GM18909 (cell line): ENCODE measurements around the gene CENPF.
"Not testable (repeated sequence)": the region's sequence is repeated elsewhere in the genome, so short reads cannot be mapped to it uniquely, and the experiment has no call there.

Source experiments
- ATAC-seq: cut with Tn5 transposase; IDR thresholded peaks from one replicate; pipeline ENCODE4 v1.9.1; 2021; ENCODE audit warnings: mild to moderate bottlenecking; ENCODE audit not compliant: unreplicated experiment, poor library complexity

The CENPF gene

DNA sequence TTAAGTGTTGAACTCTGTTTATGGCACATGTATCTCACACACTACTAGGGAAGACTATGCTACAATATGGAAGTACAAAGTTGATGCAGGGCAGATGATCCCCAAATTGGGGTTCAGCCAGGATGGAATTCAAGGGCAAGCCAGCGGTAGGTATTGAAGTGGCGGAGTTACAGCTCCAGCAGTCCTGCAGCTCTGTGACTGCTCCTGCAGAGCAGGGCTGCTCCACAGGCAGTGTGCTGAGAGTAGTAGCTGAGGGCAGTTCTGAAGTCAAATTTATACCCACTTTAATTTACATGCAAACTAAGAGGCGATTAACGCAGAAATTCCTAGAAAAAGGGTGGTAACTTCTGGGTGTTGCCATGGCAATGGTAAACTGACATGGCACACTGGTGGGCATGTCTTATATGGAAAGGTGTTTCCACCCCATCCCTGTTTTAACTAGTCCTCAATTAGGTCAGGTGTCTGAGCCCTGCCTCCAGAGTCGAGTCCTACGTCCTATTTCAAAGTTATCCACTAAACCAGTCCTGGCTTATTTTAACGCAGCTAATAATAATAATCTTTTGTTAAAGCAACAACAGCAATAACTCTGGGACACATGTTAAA is 20.6 kb upstream of the CENPF start:
- no peak for ATAC-seq

DNA sequence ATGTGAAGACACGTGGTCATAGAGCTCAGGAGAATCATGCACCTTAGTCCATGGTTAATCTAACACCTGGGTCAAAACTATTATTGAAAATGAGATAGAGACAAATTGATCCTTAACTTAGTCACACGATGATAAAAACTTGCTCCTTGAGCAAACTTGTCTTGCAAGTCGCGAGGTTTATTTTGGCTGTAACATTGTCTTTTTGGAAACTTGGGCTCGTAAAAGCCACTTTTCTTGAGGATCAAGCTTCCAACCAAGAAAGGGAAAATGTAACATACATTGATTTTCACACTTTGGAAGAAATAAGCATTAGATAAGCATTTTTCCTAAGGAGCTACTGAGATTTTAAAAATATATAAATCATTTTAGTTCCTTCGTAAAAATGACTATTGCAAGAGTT is 19.9 kb upstream of the CENPF start:
- ATAC-seq: no peak

DNA sequence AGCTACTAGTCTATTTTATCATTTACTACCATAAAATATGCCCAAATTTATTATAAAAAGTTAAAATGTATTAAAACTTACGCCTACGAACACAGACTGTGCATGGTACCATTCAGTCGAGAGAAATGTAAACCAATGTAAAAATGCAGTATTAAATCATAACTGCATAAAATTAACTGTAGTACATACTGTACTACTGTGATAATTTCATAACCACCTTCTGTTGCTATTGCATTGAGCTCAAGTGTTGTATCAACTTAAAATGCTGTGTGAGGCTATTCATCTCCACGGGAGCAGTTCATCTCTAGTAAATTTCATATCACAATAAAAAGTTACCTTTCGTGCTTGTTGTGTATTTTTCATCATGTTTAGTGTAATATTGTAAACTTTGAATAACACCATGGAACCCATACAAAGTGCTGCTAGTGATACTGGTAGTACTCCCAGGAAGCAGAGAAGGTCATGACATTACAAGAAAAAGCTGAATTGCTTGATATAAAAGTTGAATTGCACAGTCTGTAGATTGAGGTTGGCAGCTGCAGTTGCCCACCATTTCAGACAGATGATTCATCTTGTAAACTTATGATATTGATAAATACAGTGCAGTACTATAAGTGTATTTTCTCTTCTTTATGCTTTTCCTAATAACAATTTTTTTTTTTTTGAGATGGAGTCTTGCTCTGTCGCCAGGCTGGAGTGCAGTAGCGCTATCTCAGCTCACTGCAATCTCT is 19.0 kb upstream of the CENPF start:
- ATAC-seq: no peak

DNA sequence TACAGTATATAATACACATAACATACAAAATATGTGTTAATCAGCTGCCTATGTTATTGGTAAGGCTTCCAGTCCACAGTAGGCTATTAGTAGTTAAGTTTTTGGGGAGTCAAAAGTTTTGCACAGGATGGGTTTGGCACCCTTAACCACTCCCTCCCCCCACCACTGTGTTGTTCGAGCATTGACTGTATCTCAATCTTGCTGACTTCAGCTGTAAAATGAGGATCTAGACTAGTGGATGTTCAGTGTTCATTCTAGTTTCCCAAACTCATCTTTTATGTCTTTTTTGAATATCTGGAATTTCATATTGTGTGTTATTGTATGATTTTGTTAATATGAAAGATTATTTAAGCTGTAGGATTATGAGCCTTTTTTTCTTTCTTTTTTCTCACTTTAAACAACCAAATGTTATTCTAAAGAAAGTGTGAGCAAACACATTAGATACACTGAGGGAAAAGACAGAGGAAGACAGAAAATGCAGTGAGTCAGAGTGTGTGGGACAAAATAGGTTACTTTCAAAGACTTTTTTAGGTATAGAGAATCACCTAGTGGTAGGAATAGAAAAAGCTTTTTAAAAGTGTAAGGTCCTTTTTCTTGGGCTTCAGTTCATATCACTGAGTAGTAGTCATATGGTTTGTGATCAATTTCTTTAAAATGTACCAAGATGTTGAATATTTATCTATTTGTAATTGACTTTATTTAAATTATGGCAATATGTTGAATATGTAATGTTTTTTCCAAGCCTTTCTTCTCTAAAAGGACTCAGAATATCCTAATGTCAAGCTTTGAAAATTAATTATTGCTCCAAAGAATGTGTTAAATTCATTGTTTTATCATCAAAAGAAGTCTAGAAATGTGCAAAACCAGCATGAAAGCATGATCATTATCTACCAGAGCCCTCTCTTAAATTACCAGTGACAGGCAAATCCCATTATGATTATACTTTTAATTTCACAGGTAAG is 17.9 kb upstream of the CENPF start:
- ATAC-seq: peak; percentile 74

DNA sequence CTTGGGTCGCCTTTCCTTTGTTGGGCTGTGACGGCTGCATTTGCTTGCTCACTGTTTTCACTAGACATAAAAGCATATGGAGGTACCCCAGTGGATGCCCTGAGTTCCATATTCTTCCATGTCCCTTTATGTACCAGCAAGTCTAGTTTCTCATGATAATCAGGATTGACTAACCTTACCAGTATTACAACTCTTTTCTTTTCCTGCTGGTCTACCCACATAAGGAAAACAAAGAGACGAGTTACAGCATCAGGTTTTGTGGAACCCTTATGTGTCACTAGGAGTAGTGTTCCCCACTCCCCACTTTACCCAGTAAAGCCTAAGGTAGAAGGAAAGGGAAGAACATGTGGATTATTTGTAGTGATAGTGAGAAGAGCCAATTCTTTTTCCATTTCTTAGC is 16.4 kb upstream of the CENPF start:
- no peak for ATAC-seq

DNA sequence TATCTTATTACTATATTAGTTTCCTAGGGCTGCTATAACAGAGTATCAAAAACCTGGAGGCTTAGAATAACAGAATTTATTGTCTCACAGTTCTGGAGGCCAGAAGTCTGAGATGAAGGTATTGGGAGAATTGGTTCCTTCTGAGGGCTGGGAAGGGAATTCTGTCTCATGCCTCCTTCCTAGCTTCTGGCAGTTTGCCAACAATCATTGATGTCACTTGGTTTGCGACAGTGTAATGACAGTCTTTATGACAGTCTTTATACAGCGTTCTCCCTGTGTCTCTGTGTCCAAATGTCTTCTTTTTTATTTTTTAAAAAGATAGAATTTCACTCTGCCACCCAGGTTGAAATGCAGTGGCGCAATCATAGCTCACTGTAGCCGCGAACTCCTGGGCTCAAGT is 15.8 kb upstream of the CENPF start:
- no peak for ATAC-seq

DNA sequence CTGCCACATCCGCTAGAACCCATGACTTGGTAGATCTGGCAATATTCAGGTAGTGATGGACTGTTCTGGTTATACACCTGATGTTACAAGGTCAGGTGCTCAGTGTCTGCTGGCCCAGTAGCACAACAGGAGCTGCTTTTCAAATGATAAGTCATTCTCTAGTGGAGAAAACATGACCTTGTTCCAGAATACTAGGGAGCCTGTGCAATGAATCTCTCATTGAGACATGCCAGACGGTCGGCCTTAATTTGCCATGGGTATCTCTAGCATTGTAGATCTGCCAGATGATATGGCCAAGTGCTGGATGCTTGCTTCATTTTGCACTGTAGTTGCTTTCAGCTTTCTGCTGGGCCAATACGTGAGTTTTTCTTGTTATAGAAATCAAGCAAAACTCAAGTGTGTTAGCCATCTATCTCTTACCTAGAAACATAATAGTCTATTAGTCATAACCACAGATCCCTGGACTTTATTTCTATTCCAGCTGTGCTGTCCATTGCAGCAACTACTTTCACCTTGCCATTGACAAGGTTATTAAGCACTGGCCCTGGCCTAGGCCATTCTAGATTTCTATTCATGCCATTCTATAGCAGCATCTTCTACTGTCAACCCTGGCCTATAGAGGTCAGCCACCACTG is 13.9 kb upstream of the CENPF start:
- no peak for ATAC-seq

DNA sequence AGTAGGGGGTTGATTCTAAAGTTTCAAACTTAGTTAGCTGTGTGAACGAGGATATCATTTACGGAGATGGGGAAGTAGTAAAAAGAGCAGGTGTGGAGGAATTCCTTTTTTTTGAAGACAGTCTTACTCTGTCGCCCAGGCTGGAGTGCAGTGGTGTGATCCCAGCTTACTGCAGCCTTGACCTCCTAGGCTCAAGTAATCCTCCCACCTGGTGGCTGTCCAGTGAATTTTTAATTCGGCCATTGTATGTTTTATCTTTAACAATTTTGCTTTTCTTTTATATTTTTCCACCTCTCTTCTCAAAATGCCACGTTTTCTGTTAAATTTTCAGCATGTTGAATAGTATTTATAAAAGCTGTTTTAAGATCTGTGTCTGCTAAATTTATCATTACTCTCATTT is 12.3 kb upstream of the CENPF start:
- no peak for ATAC-seq

DNA sequence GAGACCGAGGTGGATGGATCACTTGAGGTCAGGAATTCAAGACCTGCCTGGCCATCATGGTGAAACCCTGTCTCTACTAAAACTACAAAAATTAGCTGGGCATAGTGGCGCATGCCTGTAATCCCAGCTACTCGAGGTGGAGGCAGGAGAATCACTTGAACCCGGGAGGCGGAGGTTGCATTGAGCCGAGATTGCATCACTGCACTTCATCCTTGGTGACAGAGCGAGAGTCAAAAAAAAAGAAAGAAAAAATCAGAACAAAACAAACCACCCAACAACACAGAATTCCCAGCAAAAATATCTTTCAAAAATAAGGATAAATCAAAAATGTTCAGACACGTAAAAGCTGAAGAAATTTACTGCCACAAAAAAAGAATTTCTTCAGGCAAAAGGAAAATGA is 11.1 kb upstream of the CENPF start:
- not testable (repeated sequence) for ATAC-seq

DNA sequence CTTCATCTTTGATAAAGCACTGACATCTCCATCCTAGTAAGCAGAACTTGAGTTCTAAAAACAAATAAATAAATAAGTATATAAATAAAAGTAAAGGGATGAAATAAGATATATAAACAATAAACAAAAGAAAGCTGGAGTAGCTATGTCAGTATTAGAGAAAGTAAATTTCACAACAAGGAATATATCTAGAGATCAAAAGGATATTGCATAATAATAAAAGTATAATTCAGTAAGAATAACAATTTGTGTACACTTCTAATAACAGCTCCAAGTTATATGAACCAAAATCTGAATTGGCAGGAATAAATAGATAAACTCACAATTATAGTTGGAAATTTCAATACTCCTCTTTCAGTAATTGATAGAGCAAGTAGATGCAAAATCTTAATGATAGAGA is 9.8 kb upstream of the CENPF start:
- no peak for ATAC-seq

DNA sequence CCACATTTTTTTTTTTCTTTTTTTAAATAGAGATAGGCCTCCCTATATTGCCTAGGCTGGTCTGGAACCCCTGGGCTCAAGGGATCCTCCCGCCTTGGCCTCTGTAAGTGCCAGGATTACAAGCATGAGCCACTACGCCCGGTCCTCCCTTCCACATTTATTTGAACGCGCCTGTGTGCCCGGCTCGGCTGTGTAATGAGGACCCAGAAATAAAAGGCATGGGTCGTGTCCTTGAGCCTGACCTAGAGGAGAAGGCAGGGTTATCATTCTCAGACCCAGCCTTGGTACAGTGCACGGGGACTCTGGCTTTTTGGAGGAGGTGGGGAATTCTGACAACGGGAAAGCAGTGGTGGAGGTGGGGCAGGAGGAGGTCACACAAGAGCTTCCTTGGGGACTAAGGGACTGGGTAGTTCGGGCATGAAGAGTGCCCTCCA is 841 bp downstream of the CENPF start:
- ATAC-seq: no peak

DNA sequence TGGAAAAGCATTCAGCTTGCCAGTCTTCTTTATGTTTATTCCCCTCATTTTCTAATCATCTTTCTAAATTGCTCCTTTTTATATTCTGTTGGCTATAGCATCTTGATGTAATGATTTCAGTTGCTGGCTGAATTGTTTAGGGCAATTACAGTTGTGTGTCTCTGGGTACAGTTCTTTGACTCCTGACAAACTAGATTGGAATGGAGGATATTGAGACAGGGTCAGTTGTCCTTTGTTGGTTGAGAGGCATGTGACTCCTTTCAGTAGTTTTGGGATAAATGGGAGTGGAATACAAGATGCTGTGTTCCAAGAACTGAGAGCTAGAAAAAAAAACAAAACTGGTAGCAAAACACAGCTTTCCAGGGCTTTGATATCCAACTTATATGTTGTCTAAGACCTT is 1.5 kb downstream of the CENPF start:
- no peak for ATAC-seq

DNA sequence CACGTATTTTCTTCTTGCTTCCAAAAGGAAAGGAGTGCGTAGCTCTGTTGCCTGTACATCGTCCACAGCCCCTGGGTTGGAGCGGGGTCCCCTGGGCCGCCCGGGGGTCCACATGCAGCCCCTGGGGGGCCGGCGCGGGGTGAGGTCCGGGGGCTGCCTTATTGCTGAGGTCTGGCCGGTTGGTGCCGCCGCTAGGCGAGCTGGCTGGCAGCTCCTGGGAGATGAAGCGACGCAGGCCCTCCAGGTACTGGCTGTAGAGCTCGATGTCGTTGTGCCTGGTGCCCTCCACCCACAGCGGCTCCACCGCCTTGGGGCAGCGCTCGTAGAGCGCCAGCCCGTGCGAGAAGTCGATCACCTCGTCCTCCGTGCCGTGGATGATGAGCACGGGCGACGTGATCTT is 2.5 kb downstream of the CENPF start:
- ATAC-seq: not testable (repeated sequence)

DNA sequence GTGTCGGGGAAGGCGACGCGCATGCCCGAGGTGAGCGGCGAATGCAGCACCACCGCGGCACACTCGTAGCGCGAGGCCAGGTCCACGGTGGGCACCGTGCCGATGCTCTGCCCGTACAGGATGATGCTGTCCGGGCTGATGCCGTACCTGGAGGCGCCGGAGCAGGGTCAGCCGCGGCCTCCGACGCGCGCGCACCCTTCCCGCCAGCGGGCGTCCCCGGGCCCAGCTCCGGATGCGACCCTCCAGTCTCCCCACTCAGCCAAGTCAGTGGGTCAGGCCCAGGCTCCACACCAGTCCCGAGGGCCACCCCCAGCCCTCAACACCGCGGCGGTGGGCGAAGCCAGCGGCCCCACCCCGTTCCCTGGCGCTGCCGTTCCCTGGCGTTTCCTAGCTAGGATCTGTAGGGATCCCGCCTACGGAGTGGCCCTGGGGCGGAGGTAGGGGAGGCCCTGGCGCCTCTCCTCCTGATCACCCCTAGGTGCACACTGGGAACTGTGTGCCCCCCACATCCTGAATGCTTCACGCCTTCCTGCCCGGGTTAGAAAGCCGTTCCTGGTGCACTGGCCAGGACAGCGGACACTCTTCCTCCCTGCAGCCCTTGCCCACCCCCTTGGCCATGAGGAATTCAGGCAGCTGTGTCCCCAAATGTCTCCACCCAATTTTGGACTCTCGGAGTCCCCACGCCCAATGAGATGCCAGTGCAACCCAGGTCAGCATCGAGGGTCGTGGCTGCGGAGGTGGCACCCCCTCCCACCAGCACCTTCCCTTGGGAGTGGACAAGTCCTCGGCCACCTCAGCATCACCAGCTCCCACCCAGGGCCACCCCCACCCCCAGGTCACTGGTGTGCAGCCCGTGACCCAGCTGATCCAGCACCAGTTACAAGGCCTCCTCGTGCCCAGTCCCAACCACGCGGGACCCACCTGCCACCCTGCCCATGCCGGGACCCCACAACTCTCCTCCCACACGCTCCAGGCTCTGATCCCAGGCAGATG is 3.2 kb downstream of the CENPF start:
- ATAC-seq: not testable (repeated sequence)

DNA sequence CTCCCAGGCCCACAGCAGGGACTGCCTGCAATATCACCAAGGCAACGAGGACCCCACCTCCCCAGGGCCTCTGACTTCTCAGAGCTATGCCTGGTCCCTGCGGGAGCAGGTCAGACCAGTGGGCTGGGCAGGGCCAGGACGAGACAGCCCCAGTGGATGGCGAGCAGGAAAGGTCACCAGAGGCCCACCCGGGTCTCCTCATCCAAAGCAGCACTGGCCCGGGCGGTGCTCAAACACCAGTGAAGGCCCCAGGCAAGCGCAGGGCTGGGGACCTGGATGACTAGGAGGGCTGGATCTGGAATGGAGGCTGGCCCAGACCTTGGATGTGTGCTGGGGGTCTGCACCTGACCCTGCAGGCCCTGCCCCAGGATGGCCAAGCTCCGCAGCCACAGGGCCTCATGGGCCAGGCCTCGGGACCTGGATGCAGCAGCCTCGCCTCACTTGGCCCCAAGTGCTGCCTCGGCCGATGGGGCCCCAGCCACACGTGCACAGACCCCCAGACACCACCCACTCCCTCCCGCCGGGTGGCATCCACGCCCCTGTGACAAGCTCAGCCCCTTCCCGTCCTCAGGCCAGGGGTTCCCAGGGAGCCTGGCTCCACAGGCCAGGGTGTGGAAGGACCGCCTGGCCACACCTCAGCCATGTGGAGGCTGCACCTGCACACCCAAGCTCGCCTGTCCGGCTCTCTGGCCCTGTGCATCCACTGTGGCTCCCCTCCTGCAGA is 4.7 kb downstream of the CENPF start:
- ATAC-seq: not testable (repeated sequence)

DNA sequence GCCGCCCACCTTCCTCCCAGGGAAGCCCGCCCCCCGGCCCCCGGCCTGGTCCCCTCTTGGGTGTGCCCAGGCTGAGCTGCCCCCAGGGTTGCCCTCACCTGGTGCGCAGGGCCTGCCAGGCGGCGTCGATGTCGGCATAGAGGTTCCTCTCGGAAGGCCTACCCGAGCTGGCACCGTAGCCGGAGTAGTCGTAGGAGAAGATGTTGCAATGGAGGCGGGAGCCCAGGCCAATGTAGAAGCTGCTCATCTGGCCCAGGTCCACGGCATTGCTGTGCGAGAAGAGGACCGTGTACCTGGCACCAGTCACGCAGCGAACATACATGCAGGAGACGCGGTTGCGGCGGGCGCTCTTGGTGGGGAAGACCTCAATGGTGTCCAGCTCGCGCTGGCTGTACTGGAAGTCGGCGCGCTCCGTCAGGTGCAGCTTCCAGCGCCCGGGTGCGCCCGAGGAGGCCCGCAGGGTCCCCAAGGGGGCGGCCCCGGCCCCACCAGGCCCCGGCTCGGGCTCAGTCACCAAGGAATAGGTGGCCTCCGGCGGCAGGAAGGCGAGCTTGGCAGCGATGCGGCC is 5.3 kb downstream of the CENPF start:
- not testable (repeated sequence) for ATAC-seq

DNA sequence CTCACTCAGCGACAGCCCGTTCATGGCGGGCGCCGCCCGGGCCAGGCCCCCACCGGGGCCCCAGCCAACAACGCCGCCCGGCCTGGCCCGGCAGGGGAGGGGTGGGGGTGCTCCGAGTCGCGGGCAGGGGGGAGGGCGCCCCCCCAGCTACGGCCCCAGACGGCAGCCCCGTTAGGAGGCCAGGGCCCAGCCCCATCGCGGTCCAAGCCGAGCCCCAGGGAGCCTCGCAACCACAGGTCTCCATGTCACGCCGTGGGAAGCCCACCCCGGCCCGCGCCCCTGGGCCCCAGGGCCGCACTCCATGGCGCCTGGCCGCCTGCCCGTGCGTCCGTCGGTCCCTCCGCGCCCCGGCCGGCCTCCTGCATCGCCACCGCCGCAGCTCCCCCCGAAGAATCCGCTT is 5.8 kb downstream of the CENPF start:
- ATAC-seq: not testable (repeated sequence)

DNA sequence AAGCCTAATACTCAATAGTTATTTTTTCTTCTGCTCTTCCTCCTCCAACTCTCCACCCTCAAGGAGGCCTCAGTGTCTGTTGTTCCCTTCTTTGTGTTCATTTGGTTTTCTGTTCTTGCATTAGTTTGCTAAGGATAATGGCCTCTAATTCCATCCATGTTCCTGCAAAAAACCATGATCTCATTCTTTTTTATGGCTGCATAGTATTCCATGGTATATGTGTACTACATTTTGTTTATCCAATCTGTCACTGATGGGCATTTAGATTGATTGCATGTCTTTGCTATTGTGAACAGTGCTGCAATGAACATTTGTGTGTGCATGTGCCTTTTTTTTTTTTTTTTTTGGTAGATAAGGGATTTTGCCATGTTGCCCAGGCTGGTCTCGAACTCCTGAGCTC is 6.7 kb downstream of the CENPF start:
- ATAC-seq: peak; percentile 12
